OCI-LY1 (cell line): ENCODE results near the gene LARP1.

ENCODE experiments used
- EZH2 ChIP-seq: fragments of 200-600 bp; sonication (generic), shearing (Covaris generic); IDR thresholded peaks from 2 replicates; pipeline ENCODE4 v1.8.0; 2017; ENCODE audit warnings: borderline replicate concordance, mixed run types, mild to moderate bottlenecking, antibody characterized with exemption, low read length, moderate library complexity, mixed read lengths
- TF ChIP-seq, protein P1 (sequence below): fragments of 200-600 bp; sonication (generic), shearing (Covaris generic); IDR thresholded peaks from 2 replicates; pipeline ENCODE4 v1.5.1; 2017; ENCODE audit warnings: mild to moderate bottlenecking, antibody characterized with exemption, low read length, moderate library complexity, mixed read lengths

- TF ChIP-seq, protein P1, sequence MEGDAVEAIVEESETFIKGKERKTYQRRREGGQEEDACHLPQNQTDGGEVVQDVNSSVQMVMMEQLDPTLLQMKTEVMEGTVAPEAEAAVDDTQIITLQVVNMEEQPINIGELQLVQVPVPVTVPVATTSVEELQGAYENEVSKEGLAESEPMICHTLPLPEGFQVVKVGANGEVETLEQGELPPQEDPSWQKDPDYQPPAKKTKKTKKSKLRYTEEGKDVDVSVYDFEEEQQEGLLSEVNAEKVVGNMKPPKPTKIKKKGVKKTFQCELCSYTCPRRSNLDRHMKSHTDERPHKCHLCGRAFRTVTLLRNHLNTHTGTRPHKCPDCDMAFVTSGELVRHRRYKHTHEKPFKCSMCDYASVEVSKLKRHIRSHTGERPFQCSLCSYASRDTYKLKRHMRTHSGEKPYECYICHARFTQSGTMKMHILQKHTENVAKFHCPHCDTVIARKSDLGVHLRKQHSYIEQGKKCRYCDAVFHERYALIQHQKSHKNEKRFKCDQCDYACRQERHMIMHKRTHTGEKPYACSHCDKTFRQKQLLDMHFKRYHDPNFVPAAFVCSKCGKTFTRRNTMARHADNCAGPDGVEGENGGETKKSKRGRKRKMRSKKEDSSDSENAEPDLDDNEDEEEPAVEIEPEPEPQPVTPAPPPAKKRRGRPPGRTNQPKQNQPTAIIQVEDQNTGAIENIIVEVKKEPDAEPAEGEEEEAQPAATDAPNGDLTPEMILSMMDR, result no peak
- TF ChIP-seq EZH2, result no peak
Measured at GRCh38 chr5:154768207-154768606, 13.0 kb downstream of the LARP1 start.
